HepG2 (cell line): ENCODE measurements around the gene CPE.

Experiments used
- ETV6 ChIP-seq: sonication (generic); formaldehyde crosslinking; conservative IDR thresholded peaks from 2 replicates; pipeline ENCODE4 v1.4.0; 2020; ENCODE audit warnings: missing genetic modification reagents
- KAT2B ChIP-seq: fragments of 150-350 bp; IDR thresholded peaks from 2 replicates; pipeline ENCODE4 v1.6.1; 2014; ENCODE audit warnings: low read depth, low read length, borderline replicate concordance
- ONECUT2 ChIP-seq: sonication (generic); formaldehyde crosslinking; IDR thresholded peaks from 2 replicates; pipeline ENCODE4 v1.4.0; 2020; ENCODE audit warnings: missing genetic modification reagents
- TGIF2 ChIP-seq: IDR thresholded peaks from 2 replicates; pipeline ENCODE4 v1.6.1; 2016; ENCODE audit warnings: control low read depth, missing compliant biosample characterization
- TP53 ChIP-seq: sonication (generic); formaldehyde crosslinking; conservative IDR thresholded peaks from 2 replicates; pipeline ENCODE4 v1.4.0; 2020; ENCODE audit warnings: missing genetic modification reagents
- U2AF2 ChIP-seq: fragments of 200-400 bp; formaldehyde crosslinking; IDR thresholded peaks from 2 replicates; pipeline ENCODE4 v1.6.1; 2017; ENCODE audit warnings: low read depth, mild to moderate bottlenecking, low read length
- WIZ ChIP-seq: sonication (generic); formaldehyde crosslinking; IDR thresholded peaks from 2 replicates; pipeline ENCODE4 v1.5.1; 2020; ENCODE audit warnings: mild to moderate bottlenecking, missing genetic modification reagents
- ZBTB8A ChIP-seq: sonication (generic); formaldehyde crosslinking; IDR thresholded peaks from 2 replicates; pipeline ENCODE4 v1.4.0; 2020; ENCODE audit warnings: mild to moderate bottlenecking, low read depth, missing genetic modification reagents, borderline replicate concordance

GRCh38 chr4:165539801-165540200 is 161.0 kb downstream of the CPE start:
- no peak for TF ChIP-seq WIZ (CRISPR knock-in tag)
- no peak for TF ChIP-seq TGIF2 (CRISPR knock-in tag)
- TF ChIP-seq ETV6: no peak
- no peak for TF ChIP-seq ZBTB8A (CRISPR knock-in tag)
- no peak for TF ChIP-seq TP53
- TF ChIP-seq ONECUT2 (CRISPR knock-in tag): no peak
- TF ChIP-seq U2AF2: no peak
- TF ChIP-seq KAT2B: no peak
